ENCODE measurements around the gene CPNE8. TPM values are rescaled to one million over a fixed set of nuclear protein-coding genes. Genes with fewer than 3 reads are reported as not detected.

Gene CPNE8
- total and polyA plus RNA-seq, 2 of the 4 experiments (the other 2 are of a cell fraction): not detected

GRCh38 chr12:38844267-38844666, 61.1 kb downstream of the CPNE8 start:
- ChIA-PET POLR2A (ENCODE audit: unreplicated experiment) (no interaction called here), CTCF (no interaction called here)
- in situ Hi-C loops (cut with MboI; ENCODE audit: low sequenced_read_pairs): no loop called here
- Histone ChIP-seq H3K27ac (ENCODE audit: insufficient read depth, low read length) (no peak overlapping the region), H3K56ac (ENCODE audit: extremely low read depth, insufficient read depth, low read length) (no peak overlapping the region), H2AK5ac (ENCODE audit: low read depth, low read length) (no peak overlapping the region), H3K14ac (replicated peaks; ENCODE audit: low read depth, low read length) (no peak overlapping the region), H3K9ac (ENCODE audit: low read depth, low read length) (no peak overlapping the region), H2BK5ac (ENCODE audit: low read depth, low read length, poor library complexity, severe bottlenecking) (no peak overlapping the region), H4K20me1 (ENCODE audit: insufficient read depth, low read length) (no peaks in the 10 kb centered on the region), H3K23ac (ENCODE audit: low read depth, low read length) (no peak overlapping the region), H2BK20ac (ENCODE audit: low read depth, low read length) (no peak overlapping the region), H3K4me3 (ENCODE audit: insufficient read depth, low read depth, low read length) (no peak overlapping the region), H2AFZ (replicated peaks; ENCODE audit: low read length, poor library complexity) (no peak overlapping the region), H3K9me3 (ENCODE audit: control insufficient read depth, insufficient read depth, low read length) (peaks cover 2% of the 10 kb centered on the region; the same call in 1 of the 2 replicates), H2BK120ac (ENCODE audit: low read depth, low read length) (no peak overlapping the region), H3K4me2 (ENCODE audit: low read depth, low read length) (no peak overlapping the region), H4K5ac (ENCODE audit: low read depth, low read length) (no peak overlapping the region), H2AK9ac (replicated peaks; ENCODE audit: low read depth, low read length, poor library complexity) (no peak overlapping the region), H3K18ac (ENCODE audit: low read depth, low read length) (no peak overlapping the region), H4K8ac (ENCODE audit: low read depth in 2 of 2, low read length in 2 of 2) (no peak overlapping the region), H3K4ac (ENCODE audit: low read depth, low read length) (no peak overlapping the region), H3K4me1 (ENCODE audit: control insufficient read depth, insufficient read depth, low read length) (no peaks in the 10 kb centered on the region), H4K91ac (ENCODE audit: insufficient read depth, low read depth, low read length) (no peak overlapping the region), H3K36me3 (ENCODE audit: control insufficient read depth, insufficient read depth, low read length) (no peaks in the 10 kb centered on the region), H3K27me3 (ENCODE audit: control insufficient read depth, insufficient read depth, low read length) (no peaks in the 10 kb centered on the region), H2BK15ac (ENCODE audit: low read depth, low read length) (no peak overlapping the region), H3K79me1 (ENCODE audit: low read depth in 1 of 2, low read length in 2 of 2) (no peaks in the 10 kb centered on the region), H3K9me1 (ENCODE audit: insufficient read depth, low read length) (no peaks in the 10 kb centered on the region)
- no TSS peak for BruUV-seq (replicated peaks)
- intact Hi-C loops (cut with micrococcal nuclease): no loop called here
- TF ChIP-seq USF2 (IDR thresholded peaks at IDR 0.05; ENCODE audit: low read depth, low read length): no peak
- no peak for TF ChIP-seq CHD1 (IDR thresholded peaks at IDR 0.05; ENCODE audit: low read depth, low read length)
- TF ChIP-seq MAZ (IDR thresholded peaks at IDR 0.05; ENCODE audit: borderline replicate concordance, low read depth, low read length): no peak
- TF ChIP-seq MXI1 (IDR thresholded peaks at IDR 0.05; ENCODE audit: borderline replicate concordance, low read depth, low read length): no peak
- TF ChIP-seq ELK1 (IDR thresholded peaks at IDR 0.05; ENCODE audit: borderline replicate concordance, low read depth, low read length): no peak
- no peak for TF ChIP-seq BHLHE40 (IDR thresholded peaks at IDR 0.05; ENCODE audit: low read depth, low read length)
- TF ChIP-seq RAD21 (IDR thresholded peaks at IDR 0.05; ENCODE audit: low read length): no peak
- no peak for TF ChIP-seq MAFK (IDR thresholded peaks at IDR 0.05; ENCODE audit: low read depth, low read length)
- no CpG with 5 or more reads among the region's 4 CpGs for WGBS, 2 experiments (ENCODE audit: extremely low coverage in 2 of 2, insufficient read length in 1 of 2)
- no peak for ATAC-seq (ENCODE audit: low read depth)
- dilution Hi-C loops (cut with HindIII; ENCODE audit: low sequenced_read_pairs, unreplicated experiment): no loop called here
- no peak for DNase-seq
